Vagina (tissue), 2 donors: ENCODE results near the gene CNOT2.

ENCODE experiments used
- CTCF ChIP-seq, 3 experiments: fragments of 450-650 bp in 2 of 3; fragments of 200-600 bp in 1 of 3; sonication (generic) in 1 of 3; IDR thresholded peaks; one replicate each; pipeline ENCODE4 v1.5.1; 2017 to 2019; ENCODE audit warnings: antibody characterized with exemption in 3 of 3, mild to moderate bottlenecking in 2 of 3, moderate library complexity in 2 of 3
- POLR2A ChIP-seq, 2 donors: fragments of 450-650 bp; IDR thresholded peaks; one replicate each; pipeline ENCODE4 v1.6.1; 2017; ENCODE audit warnings: antibody characterized with exemption in 2 of 2, mild to moderate bottlenecking in 2 of 2, moderate library complexity in 2 of 2
- POLR2AphosphoS5 ChIP-seq, 2 donors: sonication (generic); formaldehyde crosslinking; IDR thresholded peaks; one replicate each; pipeline ENCODE4 v1.9.0; 2017; ENCODE audit warnings: antibody characterized with exemption in 2 of 2, mild to moderate bottlenecking in 2 of 2, low read depth in 1 of 2; ENCODE audit not compliant: insufficient read depth in 1 of 2

GRCh38 chr12:70277973-70278372, 34.7 kb downstream of the CNOT2 start:
- TF ChIP-seq CTCF (IDR thresholded peaks at IDR 0.05) (no peak), POLR2AphosphoS5 (IDR thresholded peaks at IDR 0.05; ENCODE audit: insufficient read depth in 1 of 2, low read depth in 1 of 2) (no peak), POLR2A (IDR thresholded peaks at IDR 0.05) (no peak)
